ENCODE data around the gene SGCD.

SGCD gene

DNA sequence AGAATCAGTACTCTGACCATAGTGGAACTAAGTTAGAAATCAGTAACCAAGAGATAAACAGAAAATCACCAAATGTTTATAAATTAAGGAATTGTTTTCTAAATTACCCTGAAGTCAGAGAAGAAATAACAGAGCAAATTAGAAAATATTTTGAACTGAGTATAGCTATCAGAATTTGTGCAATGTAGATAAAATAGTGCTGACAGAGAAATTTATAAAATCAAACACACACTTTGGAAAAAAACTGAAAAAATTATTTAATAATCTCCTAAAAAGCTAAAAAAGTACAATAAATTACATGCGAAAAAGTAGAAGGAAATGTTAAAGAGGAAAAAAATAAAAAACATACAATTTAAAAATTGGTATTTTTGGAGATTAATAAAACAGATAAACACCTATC lies 486.0 kb downstream of the SGCD start:
- DNase-seq: no peak

DNA sequence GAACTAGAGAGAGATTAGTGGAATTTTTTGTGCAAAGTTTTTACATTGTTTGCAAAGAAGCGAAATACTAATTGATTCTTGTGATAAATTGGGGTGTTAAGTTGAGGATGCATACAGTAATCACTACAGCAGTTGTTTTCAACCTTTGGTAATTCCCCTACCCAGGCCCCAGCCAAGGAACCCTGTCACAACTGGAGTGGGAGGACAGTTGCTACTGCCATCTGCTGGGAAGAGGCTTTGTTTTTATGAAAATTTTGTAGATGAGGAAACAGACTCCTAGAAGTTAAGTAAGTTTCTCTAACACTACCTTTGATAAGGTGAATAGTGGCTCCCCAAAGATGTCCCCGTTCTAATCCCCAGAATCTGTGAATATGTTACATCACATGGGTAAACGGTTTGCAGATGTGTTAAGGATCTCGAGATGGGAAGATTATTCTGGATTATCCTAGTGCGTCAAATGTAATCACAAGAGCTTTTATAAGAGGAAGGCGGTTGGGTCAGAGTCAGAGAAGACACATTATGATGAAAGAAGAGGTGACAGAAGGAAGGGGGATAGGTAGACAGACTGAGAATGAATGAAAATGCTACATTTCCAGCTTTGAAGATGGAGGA lies 489.1 kb downstream of the SGCD start:
- no peak for DNase-seq
